Jurkat, Clone E6-1 (cell line): ENCODE results near the gene FOXK2.

Source experiments
- DNase-seq: peaks from one replicate; pipeline ENCODE4 v3.0.0-alpha.2; 2011; ENCODE audit warnings: low read depth, low spot score
- H3K4me3 ChIP-seq: 2 replicates; pipeline ENCODE4 v1.5.1; 2011; ENCODE audit warnings: mild to moderate bottlenecking, low read length, control low read depth, moderate library complexity

FOXK2 gene

DNA sequence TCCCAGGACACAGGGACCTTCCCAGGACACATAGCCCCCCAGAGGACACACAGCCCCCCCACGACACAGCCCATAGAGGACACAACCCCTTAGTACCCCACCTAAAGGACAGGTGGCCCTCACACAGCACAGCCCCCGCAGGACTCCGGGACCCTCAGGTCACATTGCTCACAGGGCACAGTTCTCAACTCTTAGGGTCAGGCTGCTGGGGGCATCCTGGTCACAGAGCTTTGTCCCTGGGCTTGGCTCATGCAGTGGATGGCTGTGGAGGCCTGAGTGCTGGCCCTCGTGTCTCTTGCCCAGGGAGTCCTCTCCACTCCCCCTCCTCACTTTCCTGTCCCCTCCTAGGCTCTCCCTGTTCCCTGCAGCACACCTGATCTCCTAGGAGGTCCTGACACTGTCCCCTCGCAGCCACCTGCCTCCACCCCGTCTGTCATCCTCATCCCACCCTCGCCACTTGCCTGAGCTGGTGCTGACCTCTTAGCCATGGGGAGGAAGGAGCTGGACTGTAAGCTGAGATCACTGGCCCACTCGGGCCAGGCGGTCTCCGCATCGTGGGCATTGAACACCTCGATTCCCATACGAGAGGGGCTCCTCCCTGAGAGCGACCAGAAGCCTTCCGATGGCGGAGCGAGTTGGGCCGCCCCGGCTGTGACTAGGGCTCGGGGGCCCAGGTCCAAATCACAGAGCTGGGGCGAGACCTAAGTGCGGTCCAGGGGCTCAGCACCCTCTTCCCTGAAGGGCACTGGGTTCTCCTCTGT, 130.1 kb downstream of the FOXK2 start:
- no peak for DNase-seq
- H3K4me3 ChIP-seq, result no peak overlapping the region

DNA sequence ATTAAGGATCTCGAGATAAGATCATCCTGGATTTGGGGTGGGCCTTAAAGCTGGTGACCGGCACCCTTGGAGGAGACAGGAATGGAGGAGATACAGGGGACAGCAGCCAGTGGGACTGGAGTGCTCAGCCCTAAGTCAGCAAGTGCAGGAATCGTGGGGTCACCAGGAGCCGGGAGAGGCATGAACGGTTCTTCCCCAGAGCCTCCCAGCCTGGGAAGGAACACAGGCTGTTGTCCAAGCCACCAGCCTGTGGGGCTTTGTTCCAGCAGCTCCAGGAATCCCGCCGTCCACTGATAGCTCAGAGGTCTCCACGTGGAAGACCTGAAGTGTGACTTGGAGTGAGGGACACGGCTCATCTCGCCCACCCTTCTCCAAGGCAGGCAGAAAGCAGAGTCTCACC, 131.2 kb downstream of the FOXK2 start:
- no peak overlapping the region for H3K4me3 ChIP-seq

DNA sequence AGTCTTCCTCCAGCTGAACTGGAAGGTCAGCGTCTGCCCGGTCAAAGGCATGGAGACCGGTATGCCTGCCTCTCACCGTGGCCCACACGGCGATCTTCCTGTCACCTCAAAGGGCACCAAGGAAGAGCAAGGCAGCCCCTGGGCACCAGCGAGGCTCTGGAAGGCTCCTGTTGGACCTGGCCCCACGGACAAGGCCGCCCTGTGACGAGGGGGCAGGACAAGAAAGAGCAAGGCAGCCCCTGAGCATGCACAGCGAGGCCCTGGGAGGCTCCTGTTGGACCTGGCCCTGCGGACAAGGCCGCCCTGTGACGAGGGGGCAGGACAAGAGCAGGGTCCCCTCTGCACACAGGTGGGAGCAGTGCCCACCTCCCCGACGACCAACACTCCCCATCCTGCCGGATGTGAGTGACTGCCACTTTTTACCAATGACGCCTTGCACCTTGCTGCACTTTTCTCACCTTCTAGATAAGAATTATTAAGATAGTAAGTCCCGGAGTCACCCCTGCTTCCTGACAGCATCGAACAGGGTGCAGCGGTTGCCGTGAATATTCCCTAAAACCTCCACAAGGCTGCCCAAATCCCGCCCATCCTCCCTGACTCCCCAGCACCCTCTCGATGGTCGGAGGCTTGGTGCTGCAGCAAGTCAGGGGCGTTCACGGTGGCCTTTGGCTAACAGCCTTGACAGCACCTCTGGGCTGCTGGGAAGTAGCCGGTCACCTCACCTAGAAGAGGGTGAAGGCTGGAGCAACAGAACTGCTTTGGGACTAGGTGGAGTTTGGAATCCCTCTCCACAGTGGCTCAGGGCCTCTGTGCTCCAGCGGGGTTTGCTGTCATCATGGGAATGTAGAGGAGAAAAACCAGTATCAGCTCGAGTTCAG, 134.4 kb downstream of the FOXK2 start:
- no peak for DNase-seq
- H3K4me3 ChIP-seq, result no peak overlapping the region

More for the DNA sequence above, 131.2 kb downstream of the FOXK2 start:
- no peak for DNase-seq
